GM12864 (cell line): ENCODE measurements around the gene PAPLN.

Source experiments
- DNase-seq: peaks from one replicate; pipeline ENCODE4 v3.0.0-alpha.2; 2011; ENCODE audit warnings: low read depth
- H3K4me3 ChIP-seq: 2 replicates; pipeline ENCODE4 v1.5.1; 2011; ENCODE audit warnings: mild to moderate bottlenecking, low read depth, low read length, control low read depth
- CTCF ChIP-seq: IDR thresholded peaks from 2 replicates; pipeline ENCODE4 v1.5.1; 2011; ENCODE audit warnings: low read depth, mild to moderate bottlenecking, moderate library complexity, low read length, control low read depth, inconsistent platforms; ENCODE audit errors: missing control alignments

Gene PAPLN

GRCh38 chr14:73208390-73208789 is 28.9 kb upstream of the PAPLN start:
- no peak for DNase-seq
- no peak overlapping the region for H3K4me3 ChIP-seq
- TF ChIP-seq CTCF: no peak

GRCh38 chr14:73208846-73209245 is 28.5 kb upstream of the PAPLN start:
- H3K4me3 ChIP-seq: no peak overlapping the region
- TF ChIP-seq CTCF: no peak
- no peak for DNase-seq

- no peak for DNase-seq
- H3K4me3 ChIP-seq: no peak overlapping the region
- no peak for TF ChIP-seq CTCF
Observed at GRCh38 chr14:73209953-73210352, 27.4 kb upstream of the PAPLN start.

GRCh38 chr14:73211251-73212040 is 25.9 kb upstream of the PAPLN start:
- no peak for TF ChIP-seq CTCF
- no peak for DNase-seq
- H3K4me3 ChIP-seq: no peak overlapping the region

- no peak overlapping the region for H3K4me3 ChIP-seq
- no peak for TF ChIP-seq CTCF
- no peak for DNase-seq
Observed at GRCh38 chr14:73216030-73216429, 21.3 kb upstream of the PAPLN start.

- TF ChIP-seq CTCF: no peak
- H3K4me3 ChIP-seq: no peak overlapping the region
- no peak for DNase-seq
Observed at GRCh38 chr14:73217411-73217810, 19.9 kb upstream of the PAPLN start.

GRCh38 chr14:73220061-73220460 is 17.2 kb upstream of the PAPLN start:
- DNase-seq: no peak
- H3K4me3 ChIP-seq: no peak overlapping the region
- no peak for TF ChIP-seq CTCF
